Heart right ventricle (tissue), 16 donors: ENCODE results near the gene ROCK2. TPM values are rescaled to one million over a fixed set of nuclear protein-coding genes. Genes with fewer than 3 reads are reported as not detected.
A peak's percentile ranks its signal among the peaks of the same experiment; 100 is the strongest.

Source experiments
- ATAC-seq, 8 donors: fragments of 200-7000 bp; cut with Tn5 transposase; one replicate each; pipeline ENCODE4 v1.9.1; 2020; ENCODE audit warnings: mild to moderate bottlenecking in 8 of 8, moderate library complexity in 8 of 8, moderate number of reproducible peaks in 1 of 8
- DNase-seq, 2 donors: peaks; one replicate each; pipeline ENCODE4 v3.0.0-alpha.2; 2020
- H3K27ac ChIP-seq, 10 donors: fragments of 200-600 bp; sonication (generic) in 2 of 10; one replicate each; pipeline versions ENCODE4 v1.5.0 to v1.8.0; 2020 to 2022; ENCODE audit warnings: mild to moderate bottlenecking in 3 of 10
- H3K27me3 ChIP-seq, 7 donors: fragments of 200-600 bp; one replicate each; pipeline ENCODE4 v1.8.0; 2021 to 2022; ENCODE audit warnings: mild to moderate bottlenecking in 2 of 7
- H3K36me3 ChIP-seq, 9 donors: fragments of 200-600 bp; sonication (generic) in 1 of 9; one replicate each; pipeline versions ENCODE4 v1.5.0 to v1.8.0; 2020 to 2022; ENCODE audit warnings: mild to moderate bottlenecking in 2 of 9
- H3K4me1 ChIP-seq, 9 donors: fragments of 200-600 bp; sonication (generic) in 1 of 9; one replicate each; pipeline versions ENCODE4 v1.5.0 to v1.8.0; 2020 to 2022; ENCODE audit warnings: mild to moderate bottlenecking in 4 of 9
- H3K4me3 ChIP-seq, 10 donors: fragments of 200-600 bp; sonication (generic) in 2 of 10; one replicate each; pipeline versions ENCODE4 v1.5.0 to v1.8.0; 2020 to 2022; ENCODE audit warnings: mild to moderate bottlenecking in 7 of 10, moderate library complexity in 2 of 10
- H3K9me3 ChIP-seq, 11 donors: fragments of 200-600 bp in 10 of 11; sonication (generic) in 2 of 11; one replicate each; pipeline versions ENCODE4 v1.5.0 to v1.8.0; 2013 to 2022; ENCODE audit warnings: mild to moderate bottlenecking in 2 of 11, control low read depth in 1 of 11, moderate library complexity in 1 of 11
- CTCF ChIP-seq, 9 donors: fragments of 200-600 bp; sonication (generic) in 2 of 9; IDR thresholded peaks; one replicate each; pipeline versions ENCODE4 v1.5.0 to v1.8.0; 2021 to 2022; ENCODE audit warnings: antibody characterized with exemption in 9 of 9, mild to moderate bottlenecking in 5 of 9, moderate library complexity in 1 of 9
- WGBS, 2 donors: extraction: QIAGEN DNeasy Blood & Tissue Kit; methylation state at CpG; one replicate each; pipeline ENCODE4 v1.1.7; 2013; ENCODE audit warnings: inconsistent platforms in 1 of 2; 5-methylcytosine and 5-hydroxymethylcytosine counted together
- intact Hi-C, 10 donors: fragments of 100-400 bp; cut with DNase I; formaldehyde crosslinking; loops; one replicate each; pipeline versions ENCODE4 v1.11.1 to v1.14.2; 2022
- polyA plus RNA-seq, 2 donors: library from polyadenylated mRNA; stranded (reverse); fragments of 200-250 nt; gene quantifications; one replicate each; pipeline ENCODE4 v1.2.3, GENCODE V29; 2013
- total RNA-seq, 10 donors: library from RNA; stranded (reverse); fragmentation: NEBNext Ultra II Directional in 3 of 10; extraction: Animal tissue kit (Norgen Biotek cat#: 25700) in 3 of 10; gene quantifications; one replicate each; pipeline versions ENCODE4 v1.2.1 to v1.2.4, GENCODE V29; 2021 to 2023
- donor health status: Arrhythmogenic right ventricular cardiomyopathy.
- donor health status: ischemic (EF 13 %, LVEDD 7.1; RV severe dilation, severe dysfunction).
- donor health status: healthy with polysubstance abuse.
- donor health status: DM: no; HTN: yes; CAD: no.
- donor health status: DM: no; HTN: no; CAD: no.
- donor health status: ischemic (EF 25% LVEDD 6.9; RV normal size, moderate dysfunction).
- donor health status: ischemic (EF 25% LVEDD 5.7; RV mildly dilated, moderate dysfunction).
- donor health status: healthy.
- donor health status: DM: yes; HTN: yes; CAD: no.
- donor health status: Ischemic cardiomyopathy.
- donor health status: ischemic (EF 35%, LVEDD 5.7; RV mildly dilated, moderate dysfunction).
- donor health status: nonischemic (EF 11% LVEDD 7.7; RV severe dilation, severe dysfunction).
- donor health status: DM: yes; HTN: yes; CAD: no.
- donor health status: PGD.
- donor health status: ischemic (EF 29% LVEDD 5.4; RV normal size, mild dysfunction).
- donor health status: nonischemic (EF 23%, LVEDD 6.1; RV moderate dilation, normal function).

ROCK2 gene
- total and polyA plus RNA-seq, 12 donors = 6.9 to 51.8 (median 36.5) TPM

GRCh38 chr2:11133936-11134320, 210.5 kb downstream of the ROCK2 start:
- Histone ChIP-seq H3K27me3 (peaks cover 0 to 7% (median 0%) of the 10 kb centered on the region in 7 donors), H3K9me3 (no peaks in the 10 kb centered on the region), H3K27ac (no peak overlapping the region), H3K36me3 (no peaks in the 10 kb centered on the region), H3K4me3 (peak overlapping the region in 6 of 10 donors; percentile 51 to 67 (median 54)), H3K4me1 (peaks cover 9 to 35% (median 23%) of the 10 kb centered on the region in 9 donors)
- TF ChIP-seq CTCF (IDR thresholded peaks at IDR 0.05) = no peak
- DNase-seq = no peak
- ATAC-seq = no peak
- intact Hi-C loops = loop anchor here (2.0 to 10.0 kb wide), 13 partner anchors 21 to 451 kb away; partner anchors contain the start of gene SLC66A3 (in 1 of the 10)
- WGBS, 2 donors = 68 to 69% methylated on average over 8 of the region's 8 CpGs

- Histone ChIP-seq H3K4me3 (peak overlapping the region; percentile 17 to 67 (median 53)), H3K27me3 (peaks cover 0 to 7% (median 0%) of the 10 kb centered on the region in 7 donors), H3K36me3 (no peaks in the 10 kb centered on the region), H3K9me3 (no peaks in the 10 kb centered on the region), H3K4me1 (peaks cover 9 to 41% (median 23%) of the 10 kb centered on the region in 9 donors), H3K27ac (peak overlapping the region in 3 of 10 donors; percentile 0 to 20 (median 20))
- peak; percentile 6 to 39 (median 20) for ATAC-seq
- no peak for DNase-seq
- intact Hi-C loops = loop anchor here (2.0 to 10.0 kb wide), 13 partner anchors 21 to 451 kb away; partner anchors contain the start of gene SLC66A3 (in 1 of the 10)
- 18 to 23% methylated on average over 25 of the region's 25 CpGs for WGBS, 2 donors
- TF ChIP-seq CTCF (IDR thresholded peaks at IDR 0.05) = no peak
Measured at GRCh38 chr2:11133238-11133935, 211.0 kb downstream of the ROCK2 start.

- ATAC-seq = peak in 1 of 8 donors; percentile 5
- no peak for TF ChIP-seq CTCF (IDR thresholded peaks at IDR 0.05)
- H3K9me3 ChIP-seq = no peaks in the 10 kb centered on the region
- intact Hi-C loops = loop anchor here (2.0 to 10.0 kb wide), 13 partner anchors 23 to 453 kb away; partner anchors contain the start of gene SLC66A3 (in 1 of the 10)
- H3K36me3 ChIP-seq = no peaks in the 10 kb centered on the region
- peaks cover 9 to 43% (median 23%) of the 10 kb centered on the region in 9 donors for H3K4me1 ChIP-seq
- WGBS, 2 donors = 74 to 75% methylated on average over 19 of the region's 19 CpGs
- peaks cover 0 to 7% (median 0%) of the 10 kb centered on the region in 7 donors for H3K27me3 ChIP-seq
- DNase-seq = no peak
- H3K4me3 ChIP-seq = peak overlapping the region in 7 of 10 donors; percentile 42 to 67 (median 56)
- peak overlapping the region in 1 of 10 donors; percentile 20 for H3K27ac ChIP-seq
Measured at GRCh38 chr2:11132036-11132671, 212.3 kb downstream of the ROCK2 start.

GRCh38 chr2:11131166-11131920, 213.1 kb downstream of the ROCK2 start:
- DNase-seq (no peak), ATAC-seq (no peak)
- intact Hi-C loops = loop anchor here (5.0 to 10.0 kb wide), 10 partner anchors 71 to 453 kb away; no protein-coding TSS in a partner anchor
- Histone ChIP-seq H3K9me3 (no peaks in the 10 kb centered on the region), H3K27me3 (peaks cover 0 to 7% (median 0%) of the 10 kb centered on the region in 7 donors), H3K4me1 (peaks cover 9 to 43% (median 23%) of the 10 kb centered on the region in 9 donors), H3K27ac (no peak overlapping the region), H3K4me3 (no peak overlapping the region), H3K36me3 (no peaks in the 10 kb centered on the region)
- 86 to 91% methylated on average over 20 of the region's 20 CpGs for WGBS, 2 donors
- TF ChIP-seq CTCF (IDR thresholded peaks at IDR 0.05) = no peak
